Astrocyte (in vitro differentiated cells and primary cell): Measurements from ENCODE around the gene PTH1R. TPM values are rescaled to one million over a fixed set of nuclear protein-coding genes. Genes with fewer than 3 reads are reported as not detected.

ENCODE experiments used
- DNase-seq: peaks from one replicate; pipeline ENCODE4 v3.0.0-alpha.2; 2010; ENCODE audit warnings: low read depth
- FAIRE-seq: peaks from 2 replicates; lab custom pipeline; 2011; peaks lifted over from hg19 to GRCh38; lab: Jason Lieb, UNC
- H2AFZ ChIP-seq: 2 replicates; pipeline ENCODE4 v1.6.0; 2012; ENCODE audit warnings: low read depth, low read length, inconsistent platforms
- H3K27ac ChIP-seq: 2 replicates; pipeline ENCODE4 v1.5.1; 2011; ENCODE audit warnings: low read depth, low read length, inconsistent platforms
- H3K27me3 ChIP-seq: 2 replicates; pipeline ENCODE4 v1.6.0; 2011; ENCODE audit warnings: low read length, inconsistent platforms; ENCODE audit not compliant: insufficient read depth
- H3K36me3 ChIP-seq: 2 replicates; pipeline ENCODE4 v1.5.1; 2011; ENCODE audit warnings: low read length, inconsistent platforms; ENCODE audit not compliant: insufficient read depth
- H3K4me1 ChIP-seq: 2 replicates; pipeline ENCODE4 v1.5.1; 2011; ENCODE audit warnings: low read length, inconsistent platforms; ENCODE audit not compliant: insufficient read depth
- H3K4me2 ChIP-seq: 2 replicates; pipeline ENCODE4 v1.6.0; 2012; ENCODE audit warnings: low read length, inconsistent platforms
- H3K4me3 ChIP-seq: 2 replicates; pipeline ENCODE4 v1.5.1; 2011; ENCODE audit warnings: low read depth, mild to moderate bottlenecking, low read length, inconsistent platforms; ENCODE audit not compliant: insufficient read depth
- H3K79me2 ChIP-seq: 2 replicates; pipeline ENCODE4 v1.6.0; 2012; ENCODE audit warnings: mild to moderate bottlenecking, low read length, inconsistent platforms; ENCODE audit not compliant: insufficient read depth
- H3K9ac ChIP-seq: 2 replicates; pipeline ENCODE4 v1.6.0; 2012; ENCODE audit warnings: mild to moderate bottlenecking, low read length, inconsistent platforms
- H3K9me3 ChIP-seq: 2 replicates; pipeline ENCODE4 v1.5.1; 2012; ENCODE audit warnings: low read depth, mild to moderate bottlenecking, low read length, inconsistent platforms; ENCODE audit not compliant: insufficient read depth
- H4K20me1 ChIP-seq: 2 replicates; pipeline ENCODE4 v1.6.0; 2012; ENCODE audit warnings: low read length, inconsistent platforms; ENCODE audit not compliant: insufficient read depth
- H3K27ac Mint-ChIP-seq: one replicate; pipeline ENCODE4 v1.8.0; 2021; ENCODE audit warnings: mild to moderate bottlenecking, mixed read lengths; ENCODE audit not compliant: unreplicated experiment
- H3K27me3 Mint-ChIP-seq: one replicate; pipeline ENCODE4 v1.8.0; 2021; ENCODE audit warnings: low read depth, mixed read lengths; ENCODE audit not compliant: unreplicated experiment
- H3K36me3 Mint-ChIP-seq: one replicate; pipeline ENCODE4 v1.8.0; 2021; ENCODE audit warnings: low read depth, mixed read lengths; ENCODE audit not compliant: unreplicated experiment
- H3K4me1 Mint-ChIP-seq: one replicate; pipeline ENCODE4 v1.8.0; 2021; ENCODE audit warnings: low read depth, mixed read lengths; ENCODE audit not compliant: unreplicated experiment
- H3K4me3 Mint-ChIP-seq: one replicate; pipeline ENCODE4 v1.8.0; 2021; ENCODE audit warnings: mild to moderate bottlenecking, moderate library complexity, mixed read lengths; ENCODE audit not compliant: unreplicated experiment
- H3K9me3 Mint-ChIP-seq: one replicate; pipeline ENCODE4 v1.8.0; 2021; ENCODE audit warnings: mild to moderate bottlenecking, mixed read lengths; ENCODE audit not compliant: unreplicated experiment
- EZH2 ChIP-seq: IDR thresholded peaks from 2 replicates; pipeline ENCODE4 v1.6.1; 2012; ENCODE audit warnings: mild to moderate bottlenecking, low read length, inconsistent platforms; ENCODE audit not compliant: insufficient read depth
- total RNA-seq: library from RNA; stranded (reverse); gene quantifications from 2 replicates; pipeline ENCODE4 v1.2.1, GENCODE V29; 2021
- TF ChIP-seq, protein P1 (sequence below): IDR thresholded peaks from 2 replicates; pipeline ENCODE4 v1.5.1; 2011; ENCODE audit warnings: low read depth, mild to moderate bottlenecking, inconsistent platforms, low read length, moderate library complexity; ENCODE audit not compliant: insufficient read depth

The PTH1R gene
- total RNA-seq, 1 donor from 2014 or later, result 5.2 TPM

DNA sequence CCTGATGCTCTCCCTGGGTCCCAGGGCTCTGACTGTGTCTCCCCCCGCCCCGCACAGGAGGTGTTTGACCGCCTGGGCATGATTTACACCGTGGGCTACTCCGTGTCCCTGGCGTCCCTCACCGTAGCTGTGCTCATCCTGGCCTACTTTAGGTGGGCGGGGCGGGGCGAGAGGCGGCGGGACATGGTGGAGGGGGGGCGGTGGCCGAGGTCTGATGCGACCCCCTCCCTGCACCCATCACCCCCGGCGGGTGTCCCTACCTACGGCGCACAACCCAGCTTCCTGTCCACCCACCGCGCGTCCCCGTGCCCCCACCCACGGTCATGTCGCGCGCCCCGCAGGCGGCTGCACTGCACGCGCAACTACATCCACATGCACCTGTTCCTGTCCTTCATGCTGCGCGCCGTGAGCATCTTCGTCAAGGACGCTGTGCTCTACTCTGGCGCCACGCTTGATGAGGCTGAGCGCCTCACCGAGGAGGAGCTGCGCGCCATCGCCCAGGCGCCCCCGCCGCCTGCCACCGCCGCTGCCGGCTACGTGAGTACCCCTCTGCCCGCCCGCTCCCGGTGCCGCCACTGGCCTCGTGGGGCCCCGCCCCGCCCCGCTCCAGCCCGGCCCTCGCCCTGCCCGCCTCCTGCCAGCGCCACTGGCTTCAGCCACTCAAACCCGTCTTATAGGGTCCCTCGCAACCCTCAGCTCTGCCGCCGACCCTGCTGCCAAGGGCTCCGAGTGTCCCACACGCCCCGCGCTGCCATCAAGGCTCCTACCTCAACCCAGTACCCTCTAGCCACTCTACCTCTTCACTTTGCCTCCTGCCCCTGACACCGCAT lies 21.0 kb downstream of the PTH1R start:
- H3K27me3 Mint-ChIP-seq, result peaks cover 52% of the 10 kb centered on the region
- Histone ChIP-seq H3K79me2 (no peaks in the 10 kb centered on the region), H3K4me3 (no peak overlapping the region), H3K36me3 (no peaks in the 10 kb centered on the region), H3K4me1 (no peaks in the 10 kb centered on the region), H2AFZ (no peak overlapping the region), H3K4me2 (peak overlapping the region; percentile 26), H3K27me3 (no peaks in the 10 kb centered on the region), H3K9me3 (no peaks in the 10 kb centered on the region), H4K20me1 (peaks cover 6% of the 10 kb centered on the region), H3K27ac (no peak overlapping the region), H3K9ac (no peak overlapping the region)
- H3K9me3 Mint-ChIP-seq, result no peaks in the 10 kb centered on the region
- no peaks in the 10 kb centered on the region for H3K4me1 Mint-ChIP-seq
- H3K36me3 Mint-ChIP-seq, result no peaks in the 10 kb centered on the region
- no peak overlapping the region for H3K4me3 Mint-ChIP-seq
- no peak for DNase-seq
- no peak overlapping the region for H3K27ac Mint-ChIP-seq
- FAIRE-seq, result no peak
- TF ChIP-seq, protein P1, sequence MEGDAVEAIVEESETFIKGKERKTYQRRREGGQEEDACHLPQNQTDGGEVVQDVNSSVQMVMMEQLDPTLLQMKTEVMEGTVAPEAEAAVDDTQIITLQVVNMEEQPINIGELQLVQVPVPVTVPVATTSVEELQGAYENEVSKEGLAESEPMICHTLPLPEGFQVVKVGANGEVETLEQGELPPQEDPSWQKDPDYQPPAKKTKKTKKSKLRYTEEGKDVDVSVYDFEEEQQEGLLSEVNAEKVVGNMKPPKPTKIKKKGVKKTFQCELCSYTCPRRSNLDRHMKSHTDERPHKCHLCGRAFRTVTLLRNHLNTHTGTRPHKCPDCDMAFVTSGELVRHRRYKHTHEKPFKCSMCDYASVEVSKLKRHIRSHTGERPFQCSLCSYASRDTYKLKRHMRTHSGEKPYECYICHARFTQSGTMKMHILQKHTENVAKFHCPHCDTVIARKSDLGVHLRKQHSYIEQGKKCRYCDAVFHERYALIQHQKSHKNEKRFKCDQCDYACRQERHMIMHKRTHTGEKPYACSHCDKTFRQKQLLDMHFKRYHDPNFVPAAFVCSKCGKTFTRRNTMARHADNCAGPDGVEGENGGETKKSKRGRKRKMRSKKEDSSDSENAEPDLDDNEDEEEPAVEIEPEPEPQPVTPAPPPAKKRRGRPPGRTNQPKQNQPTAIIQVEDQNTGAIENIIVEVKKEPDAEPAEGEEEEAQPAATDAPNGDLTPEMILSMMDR, result no peak
- peak; percentile 45 for TF ChIP-seq EZH2

DNA sequence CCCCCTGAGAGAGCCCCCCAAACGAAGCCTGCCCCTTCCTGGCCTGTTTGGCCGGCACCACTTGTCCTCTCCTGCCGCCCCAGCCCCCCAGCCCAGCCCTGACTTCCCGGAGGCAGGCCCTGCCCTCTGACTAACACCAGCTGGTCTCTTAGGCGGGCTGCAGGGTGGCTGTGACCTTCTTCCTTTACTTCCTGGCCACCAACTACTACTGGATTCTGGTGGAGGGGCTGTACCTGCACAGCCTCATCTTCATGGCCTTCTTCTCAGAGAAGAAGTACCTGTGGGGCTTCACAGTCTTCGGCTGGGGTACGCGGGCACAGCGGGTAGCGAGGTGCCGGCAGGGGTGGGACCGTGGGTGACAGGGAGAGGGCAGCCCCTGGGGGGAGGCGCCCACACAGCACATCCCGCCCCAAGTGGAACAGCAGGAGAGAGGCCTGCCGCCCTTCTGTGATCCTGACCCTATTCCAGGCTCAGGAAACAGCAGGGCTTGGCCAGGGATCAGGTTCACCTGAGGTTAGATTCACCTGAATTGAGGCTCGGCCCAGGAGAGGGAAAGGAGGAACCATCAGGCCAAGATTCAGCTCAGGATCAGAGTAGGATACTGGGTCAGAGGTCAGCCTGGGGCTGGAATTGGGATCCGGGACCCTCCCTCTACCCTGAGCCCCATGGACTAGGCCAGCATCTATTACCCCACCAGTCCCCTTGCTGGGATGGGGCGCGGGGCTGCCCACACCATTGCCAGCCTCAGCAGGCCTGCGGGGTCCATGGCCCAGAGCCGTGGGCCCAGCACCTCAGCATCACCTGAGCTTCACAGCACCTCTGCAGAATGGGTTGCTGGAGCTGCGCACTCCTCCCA lies 21.9 kb downstream of the PTH1R start:
- H3K79me2 ChIP-seq, result no peaks in the 10 kb centered on the region
- TF ChIP-seq, protein P1, result no peak
- TF ChIP-seq EZH2, result no peak
- Mint-ChIP-seq H3K4me1 (no peaks in the 10 kb centered on the region), H3K4me3 (no peak overlapping the region), H3K27ac (no peak overlapping the region), H3K36me3 (no peaks in the 10 kb centered on the region), H3K27me3 (peaks cover 47% of the 10 kb centered on the region), H3K9me3 (no peaks in the 10 kb centered on the region)
- DNase-seq (no peak), FAIRE-seq (no peak)
- H2AFZ ChIP-seq, result no peak overlapping the region
- peaks cover 5% of the 10 kb centered on the region for H3K4me1 ChIP-seq
- H3K4me3 ChIP-seq, result no peak overlapping the region
- H3K27ac ChIP-seq, result no peak overlapping the region
- no peak overlapping the region for H3K9ac ChIP-seq
- no peaks in the 10 kb centered on the region for H3K36me3 ChIP-seq
- H3K9me3 ChIP-seq, result no peaks in the 10 kb centered on the region
- no peaks in the 10 kb centered on the region for H3K27me3 ChIP-seq
- peaks cover 6% of the 10 kb centered on the region for H4K20me1 ChIP-seq
- no peak overlapping the region for H3K4me2 ChIP-seq
